GM23248 (cell line): ENCODE results near the gene PRXL2B. TPM values are rescaled to one million over a fixed set of nuclear protein-coding genes. Genes with fewer than 3 reads are reported as not detected.

Experiments used
- DNase-seq: peaks from one replicate; pipeline ENCODE4 v3.0.0-alpha.2; 2015
- H2AFZ ChIP-seq: fragments of 200-600 bp; sonication (generic); 2 replicates; pipeline ENCODE4 v1.6.1; 2016; ENCODE audit warnings: antibody characterized with exemption
- H3F3A ChIP-seq: fragments of 200-600 bp; sonication (generic); 2 replicates; pipeline ENCODE4 v1.6.1; 2016; ENCODE audit warnings: mild to moderate bottlenecking, antibody characterized with exemption, mixed run types; ENCODE audit not compliant: insufficient read depth
- H3K27ac ChIP-seq: fragments of 200-600 bp; sonication (generic); 2 replicates; pipeline ENCODE4 v1.5.1; 2016; ENCODE audit warnings: mild to moderate bottlenecking
- H3K27me3 ChIP-seq: fragments of 200-600 bp; sonication (generic); replicated peaks from 2 replicates; pipeline ENCODE4 v1.6.1; 2016; ENCODE audit warnings: mild to moderate bottlenecking; ENCODE audit not compliant: insufficient read depth
- H3K36me3 ChIP-seq: fragments of 200-600 bp; sonication (generic); 2 replicates; pipeline ENCODE4 v1.6.1; 2016; ENCODE audit warnings: low read depth, mild to moderate bottlenecking
- H3K4me1 ChIP-seq: fragments of 200-600 bp; sonication (generic); 2 replicates; pipeline ENCODE4 v1.6.1; 2016; ENCODE audit warnings: mild to moderate bottlenecking; ENCODE audit not compliant: insufficient read depth
- H3K4me2 ChIP-seq: fragments of 200-600 bp; sonication (generic); one replicate; pipeline ENCODE4 v1.6.1; 2016; ENCODE audit warnings: mild to moderate bottlenecking; ENCODE audit not compliant: unreplicated experiment
- H3K4me3 ChIP-seq: fragments of 200-600 bp; sonication (generic); 2 replicates; pipeline ENCODE4 v1.5.1; 2016; ENCODE audit warnings: mild to moderate bottlenecking
- H3K79me2 ChIP-seq: fragments of 200-600 bp; sonication (generic); 2 replicates; pipeline ENCODE4 v1.6.1; 2016; ENCODE audit warnings: mild to moderate bottlenecking; ENCODE audit not compliant: insufficient read depth
- H3K9ac ChIP-seq: fragments of 200-600 bp; sonication (generic); 2 replicates; pipeline ENCODE4 v1.6.1; 2016; ENCODE audit warnings: mild to moderate bottlenecking
- H3K9me2 ChIP-seq: fragments of 200-600 bp; sonication (generic); 2 replicates; pipeline ENCODE4 v1.6.1; 2016; ENCODE audit warnings: mixed run types, mild to moderate bottlenecking, moderate library complexity; ENCODE audit not compliant: insufficient read depth
- H3K9me3 ChIP-seq: fragments of 200-600 bp; sonication (generic); one replicate; pipeline ENCODE4 v1.6.1; 2017; ENCODE audit warnings: low read depth
- H4K20me1 ChIP-seq: fragments of 200-600 bp; sonication (generic); 2 replicates; pipeline ENCODE4 v1.6.0; 2016; ENCODE audit not compliant: insufficient read depth
- EZH2 ChIP-seq: fragments of 200-600 bp; sonication (generic); IDR thresholded peaks from 2 replicates; pipeline ENCODE4 v1.6.1; 2018; ENCODE audit warnings: antibody characterized with exemption, mild to moderate bottlenecking; ENCODE audit not compliant: insufficient read depth, poor library complexity, severe bottlenecking
- EZH2phosphoT487 ChIP-seq: fragments of 200-600 bp; sonication (generic); IDR thresholded peaks from 2 replicates; pipeline ENCODE4 v1.6.1; 2018; ENCODE audit warnings: antibody characterized with exemption, moderate library complexity, mild to moderate bottlenecking, low read depth; ENCODE audit not compliant: insufficient read depth
- WGBS, 2 experiments: methylation state at CpG; one replicate each; pipeline ENCODE4 v1.1.6; 2015 to 2017; ENCODE audit warnings: low lambda C conversion rate in 2 of 2, low coverage in 1 of 2; ENCODE audit errors: missing lambda C conversion rate in 2 of 2; 5-methylcytosine and 5-hydroxymethylcytosine counted together
- in situ Hi-C: fragments of 300-500 bp; cut with MboI; formaldehyde crosslinking; loops from 2 replicates; pipeline ENCODE4 v1.15.0; 2020
- polyA plus RNA-seq: library from polyadenylated mRNA; unstranded; fragments of >200 nt; fragmentation: Nextera tagmentation; extraction: Ambion mirVana; gene quantifications from 2 replicates; pipeline ENCODE4 v1.2.1, GENCODE V29; 2016
- total RNA-seq: library from RNA; depleted of rRNA; stranded (reverse); fragments of >200 nt; shearing (Covaris generic); gene quantifications from 2 replicates; pipeline ENCODE4 v1.2.3, GENCODE V29; 2014

PRXL2B gene
- total and polyA plus RNA-seq, 2 experiments from 2014 or later = 11.3 to 13.5 TPM

DNA sequence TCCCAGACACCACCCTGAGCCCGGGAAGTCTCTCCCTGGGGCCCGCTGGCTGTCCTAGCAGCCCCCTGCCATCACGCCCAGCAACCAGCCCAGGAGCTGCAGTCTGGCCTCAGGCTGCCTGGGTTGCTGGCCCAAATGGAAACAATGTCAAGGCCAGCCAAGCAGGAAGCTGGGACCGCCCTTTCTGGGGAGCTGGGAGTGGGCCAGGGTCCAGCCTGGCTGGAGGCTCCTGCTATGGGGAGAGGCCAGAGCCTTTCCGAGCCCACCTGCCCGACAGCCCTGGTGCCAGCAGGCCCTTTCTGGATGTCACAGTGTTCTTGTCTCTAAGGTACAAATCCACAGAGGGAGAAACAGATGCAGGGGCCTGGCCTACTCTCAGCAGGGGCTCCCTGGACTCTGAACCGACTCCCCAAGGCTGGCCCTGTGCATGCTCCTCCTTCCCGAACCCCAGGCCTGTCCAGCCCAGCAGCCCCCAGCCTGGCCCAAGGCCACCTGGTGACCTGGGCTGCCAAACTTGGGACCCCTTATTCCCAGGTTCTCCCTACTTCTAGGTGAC lies 47.4 kb downstream of the PRXL2B start:
- Histone ChIP-seq H3K9me2 (no peaks in the 10 kb centered on the region), H3F3A (no peaks in the 10 kb centered on the region), H3K27me3 (0 out of 2 replicates have a peak, but pooled peaks cover 6% of the 10 kb centered on the region), H3K9ac (no peak overlapping the region), H3K4me2 (no peak overlapping the region), H4K20me1 (no peaks in the 10 kb centered on the region), H3K79me2 (no peaks in the 10 kb centered on the region), H2AFZ (no peak overlapping the region), H3K4me1 (no peaks in the 10 kb centered on the region), H3K36me3 (no peaks in the 10 kb centered on the region), H3K27ac (no peak overlapping the region), H3K9me3 (no peaks in the 10 kb centered on the region), H3K4me3 (no peak overlapping the region)
- TF ChIP-seq EZH2phosphoT487 = no peak
- no peak for DNase-seq
- WGBS, 2 experiments = 0 to 3% methylated on average over 6 to 8 of the region's 8 CpGs
- in situ Hi-C loops = no loop called here

DNA sequence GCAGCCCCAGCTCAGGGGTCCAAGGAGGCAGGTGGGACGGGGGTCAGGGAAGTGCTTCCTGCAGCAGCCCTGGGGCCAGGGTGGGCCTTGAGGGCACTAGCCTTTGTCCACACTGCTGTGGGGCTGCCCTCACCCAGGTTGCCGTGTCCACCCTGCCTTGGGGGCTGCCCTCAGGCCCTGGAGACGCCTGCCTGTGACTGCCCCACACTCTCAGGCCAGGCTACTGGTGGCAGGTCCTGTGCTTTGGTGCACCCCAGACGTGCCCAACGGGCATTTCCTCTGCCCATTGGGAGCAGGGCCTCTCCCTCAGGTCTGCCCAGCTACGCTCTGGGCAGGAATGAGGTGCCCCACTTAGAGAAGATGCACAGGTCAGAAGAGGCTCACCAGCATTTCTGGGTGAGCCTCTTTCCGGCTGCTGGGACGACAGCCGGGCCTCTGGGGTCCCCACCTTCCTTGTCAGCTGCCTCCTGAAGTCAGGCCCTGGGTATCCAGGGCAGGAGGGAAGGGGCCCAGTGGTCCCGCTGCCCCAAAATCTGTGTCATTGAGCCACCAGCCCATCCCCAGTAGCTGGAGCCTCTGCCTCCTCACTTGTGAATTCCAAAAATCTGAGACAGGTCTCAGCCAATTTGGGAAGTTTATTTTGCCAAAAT lies 48.9 kb downstream of the PRXL2B start:
- in situ Hi-C loops = no loop called here
- TF ChIP-seq EZH2 (no peak), EZH2phosphoT487 (no peak)
- WGBS, 2 experiments = 43 to 50% methylated on average over 9 to 10 of the region's 10 CpGs

DNA sequence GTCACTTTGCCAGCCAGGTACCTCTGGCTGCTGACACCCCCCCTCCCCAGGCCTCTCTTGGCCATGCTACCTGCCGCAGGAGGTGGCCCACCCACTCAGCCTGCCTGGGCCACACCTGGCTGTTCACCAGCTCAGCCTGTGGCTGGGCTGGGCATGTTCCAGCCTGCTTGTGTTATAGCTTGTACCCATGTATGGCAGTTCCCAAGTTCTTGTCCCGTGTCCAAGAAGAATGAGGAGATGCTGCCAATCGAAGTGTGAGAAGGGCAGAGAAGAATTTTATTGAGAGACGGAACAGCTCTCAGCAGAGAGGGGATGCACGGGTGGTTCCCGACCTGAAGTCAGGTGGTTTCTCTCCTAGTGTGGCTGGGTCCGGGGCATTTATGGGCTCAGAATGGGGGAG lies 50.2 kb downstream of the PRXL2B start:
- H3K27me3 ChIP-seq = 0 out of 2 replicates have a peak, but pooled peaks cover 6% of the 10 kb centered on the region
- H3K36me3 ChIP-seq = no peaks in the 10 kb centered on the region
- no peak for TF ChIP-seq EZH2phosphoT487
- no peak for TF ChIP-seq EZH2
- DNase-seq = no peak
- H3K27ac ChIP-seq = no peak overlapping the region
- WGBS, 2 experiments = 79 to 80% methylated on average over 7 of the region's 7 CpGs
- H3K4me2 ChIP-seq = no peak overlapping the region
- H3K4me1 ChIP-seq = no peaks in the 10 kb centered on the region
- no peak overlapping the region for H2AFZ ChIP-seq
- H3K9me2 ChIP-seq = no peaks in the 10 kb centered on the region
- no peak overlapping the region for H3K4me3 ChIP-seq
- in situ Hi-C loops = no loop called here
- no peaks in the 10 kb centered on the region for H4K20me1 ChIP-seq
- no peak overlapping the region for H3K9ac ChIP-seq
- no peaks in the 10 kb centered on the region for H3K9me3 ChIP-seq
- no peaks in the 10 kb centered on the region for H3K79me2 ChIP-seq
- H3F3A ChIP-seq = no peaks in the 10 kb centered on the region

More for the DNA sequence above, 48.9 kb downstream of the PRXL2B start:
- H3K27me3 ChIP-seq = 0 out of 2 replicates have a peak, but pooled peaks cover 6% of the 10 kb centered on the region
- no peak overlapping the region for H3K4me3 ChIP-seq
- no peaks in the 10 kb centered on the region for H3F3A ChIP-seq
- no peak overlapping the region for H2AFZ ChIP-seq
- H3K36me3 ChIP-seq = no peaks in the 10 kb centered on the region
- H3K4me2 ChIP-seq = no peak overlapping the region
- no peaks in the 10 kb centered on the region for H3K79me2 ChIP-seq
- H3K9me3 ChIP-seq = no peaks in the 10 kb centered on the region
- no peaks in the 10 kb centered on the region for H3K4me1 ChIP-seq
- H3K27ac ChIP-seq = no peak overlapping the region
- DNase-seq = no peak
- no peak overlapping the region for H3K9ac ChIP-seq
- H4K20me1 ChIP-seq = no peaks in the 10 kb centered on the region
- H3K9me2 ChIP-seq = no peaks in the 10 kb centered on the region

DNA sequence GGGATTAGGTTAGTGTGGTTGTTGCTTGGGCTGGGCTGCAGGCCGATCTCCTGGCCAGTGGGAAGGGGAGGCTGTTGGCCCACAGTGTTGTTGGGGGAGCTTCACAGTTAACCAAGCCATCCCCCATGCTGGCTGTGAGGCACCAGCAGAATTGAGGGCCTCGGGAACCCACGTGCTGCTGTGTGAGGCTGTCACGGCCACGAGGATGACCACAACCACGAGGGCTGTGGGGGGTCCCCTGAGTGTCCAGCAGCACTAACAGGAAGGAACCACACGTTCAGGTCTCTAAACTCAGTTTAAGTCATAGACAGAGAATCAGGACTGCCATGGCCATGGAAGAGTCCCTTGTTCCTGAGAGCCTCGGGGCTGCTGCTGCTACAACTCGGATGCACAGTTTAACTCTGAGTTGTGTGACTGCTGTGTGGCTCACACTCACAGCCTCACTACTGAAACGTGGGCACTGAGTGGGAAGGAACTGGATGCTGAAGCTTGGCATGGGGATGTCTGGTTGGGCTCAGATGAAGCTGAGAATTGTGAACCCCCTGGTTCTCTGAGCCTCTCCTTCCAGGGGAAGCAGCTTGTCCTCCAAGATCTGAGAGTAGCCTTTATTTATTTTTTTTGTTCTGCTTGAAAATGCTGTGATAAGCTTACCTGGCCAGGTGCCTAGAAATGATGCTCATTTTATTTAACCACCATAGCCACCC lies 51.0 kb downstream of the PRXL2B start:
- H3K9me3 ChIP-seq = no peaks in the 10 kb centered on the region
- no peak overlapping the region for H3K9ac ChIP-seq
- no peaks in the 10 kb centered on the region for H3K79me2 ChIP-seq
- 0 out of 2 replicates have a peak, but pooled peaks cover 6% of the 10 kb centered on the region for H3K27me3 ChIP-seq
- no peaks in the 10 kb centered on the region for H3K36me3 ChIP-seq
- no peak overlapping the region for H3K27ac ChIP-seq
- no peak overlapping the region for H3K4me2 ChIP-seq
- H2AFZ ChIP-seq = no peak overlapping the region
- H3F3A ChIP-seq = no peaks in the 10 kb centered on the region
- H3K9me2 ChIP-seq = no peaks in the 10 kb centered on the region
- H4K20me1 ChIP-seq = no peaks in the 10 kb centered on the region
- TF ChIP-seq EZH2 = no peak
- no peak for TF ChIP-seq EZH2phosphoT487
- no peak for DNase-seq
- no peak overlapping the region for H3K4me3 ChIP-seq
- no peaks in the 10 kb centered on the region for H3K4me1 ChIP-seq
- 30 to 31% methylated on average over 10 of the region's 10 CpGs for WGBS, 2 experiments
- in situ Hi-C loops = no loop called here
